IPS-20b (cell line): ENCODE results near the gene SPRING1.
"Not testable (repeated sequence)": the region's sequence is repeated elsewhere in the genome, so short reads cannot be mapped to it uniquely, and the experiment has no call there.

ENCODE experiments used
- H3K27ac ChIP-seq: one replicate; pipeline ENCODE4 v1.5.1; 2013; ENCODE audit warnings: low read length
- H3K27me3 ChIP-seq: 2 replicates; pipeline ENCODE4 v1.6.1; 2013; ENCODE audit warnings: mild to moderate bottlenecking, low read length, inconsistent platforms; ENCODE audit not compliant: insufficient read depth
- H3K36me3 ChIP-seq: 2 replicates; pipeline ENCODE4 v1.6.1; 2013; ENCODE audit warnings: low read depth, mild to moderate bottlenecking, inconsistent platforms, low read length, moderate library complexity; ENCODE audit not compliant: insufficient read depth
- H3K4me1 ChIP-seq: 2 replicates; pipeline ENCODE4 v1.6.1; 2013; ENCODE audit warnings: mild to moderate bottlenecking, control low read depth, inconsistent platforms, low read length, moderate library complexity; ENCODE audit not compliant: insufficient read depth
- H3K4me3 ChIP-seq: 2 replicates; pipeline ENCODE4 v1.5.1; 2013; ENCODE audit warnings: mild to moderate bottlenecking, low read length, inconsistent platforms
- H3K9ac ChIP-seq: 2 replicates; pipeline ENCODE4 v1.6.1; 2013; ENCODE audit warnings: low read depth, mild to moderate bottlenecking, inconsistent platforms, low read length, moderate library complexity
- H3K9me3 ChIP-seq: 2 replicates; pipeline ENCODE4 v1.6.1; 2013; ENCODE audit warnings: mild to moderate bottlenecking, low read depth, low read length, inconsistent platforms; ENCODE audit not compliant: insufficient read depth

Gene SPRING1

GRCh38 chr12:116765271-116765670 is 27.4 kb upstream of the SPRING1 start:
- no peak overlapping the region for H3K4me3 ChIP-seq
- no peak overlapping the region for H3K27ac ChIP-seq
- no peaks in the 10 kb centered on the region for H3K27me3 ChIP-seq
- H3K36me3 ChIP-seq = peaks cover 39% of the 10 kb centered on the region
- no peak overlapping the region for H3K9ac ChIP-seq
- no peaks in the 10 kb centered on the region for H3K9me3 ChIP-seq
- H3K4me1 ChIP-seq = no peaks in the 10 kb centered on the region

GRCh38 chr12:116761499-116761898 is 23.6 kb upstream of the SPRING1 start:
- H3K4me3 ChIP-seq = no peak overlapping the region
- H3K36me3 ChIP-seq = peaks cover 24% of the 10 kb centered on the region
- H3K27ac ChIP-seq = no peak overlapping the region
- no peak overlapping the region for H3K9ac ChIP-seq
- no peaks in the 10 kb centered on the region for H3K4me1 ChIP-seq
- no peaks in the 10 kb centered on the region for H3K9me3 ChIP-seq
- H3K27me3 ChIP-seq = no peaks in the 10 kb centered on the region

GRCh38 chr12:116760622-116761020 is 22.8 kb upstream of the SPRING1 start:
- no peaks in the 10 kb centered on the region for H3K4me1 ChIP-seq
- H3K9ac ChIP-seq = no peak overlapping the region
- no peak overlapping the region for H3K4me3 ChIP-seq
- H3K27ac ChIP-seq = no peak overlapping the region
- peaks cover 21% of the 10 kb centered on the region; the same call in 1 of the 2 replicates for H3K36me3 ChIP-seq
- H3K27me3 ChIP-seq = no peaks in the 10 kb centered on the region
- no peaks in the 10 kb centered on the region for H3K9me3 ChIP-seq

GRCh38 chr12:116759783-116760621 is 22.1 kb upstream of the SPRING1 start:
- Histone ChIP-seq H3K9me3 (no peaks in the 10 kb centered on the region), H3K4me1 (no peaks in the 10 kb centered on the region), H3K9ac (peak overlapping the region; percentile 20; the same call in 1 of the 2 replicates), H3K36me3 (peaks cover 21% of the 10 kb centered on the region; the same call in 1 of the 2 replicates), H3K4me3 (0 out of 2 replicates have a peak overlapping the region, but pooled peaks have one; percentile 30), H3K27ac (no peak overlapping the region), H3K27me3 (no peaks in the 10 kb centered on the region)

GRCh38 chr12:116754783-116755182 is 16.9 kb upstream of the SPRING1 start:
- not testable (repeated sequence) for H3K27ac ChIP-seq, H3K9me3 ChIP-seq, H3K4me3 ChIP-seq, H3K9ac ChIP-seq, H3K27me3 ChIP-seq, H3K4me1 ChIP-seq
- H3K36me3 ChIP-seq = peaks cover 22% of the 10 kb centered on the region

GRCh38 chr12:116754097-116754496 is 16.2 kb upstream of the SPRING1 start:
- not testable (repeated sequence) for H3K4me3 ChIP-seq, H3K4me1 ChIP-seq, H3K9ac ChIP-seq, H3K9me3 ChIP-seq, H3K27me3 ChIP-seq, H3K27ac ChIP-seq
- peaks cover 22% of the 10 kb centered on the region for H3K36me3 ChIP-seq

GRCh38 chr12:116750298-116750697 is 12.4 kb upstream of the SPRING1 start:
- no peak overlapping the region for H3K27ac ChIP-seq
- H3K36me3 ChIP-seq = peaks cover 29% of the 10 kb centered on the region
- no peaks in the 10 kb centered on the region for H3K4me1 ChIP-seq
- H3K4me3 ChIP-seq = no peak overlapping the region
- H3K9ac ChIP-seq = no peak overlapping the region
- H3K9me3 ChIP-seq = no peaks in the 10 kb centered on the region
- H3K27me3 ChIP-seq = no peaks in the 10 kb centered on the region

- H3K36me3 ChIP-seq = peaks cover 29% of the 10 kb centered on the region
- no peaks in the 10 kb centered on the region for H3K27me3 ChIP-seq
- H3K27ac ChIP-seq = no peak overlapping the region
- no peaks in the 10 kb centered on the region for H3K4me1 ChIP-seq
- H3K4me3 ChIP-seq = no peak overlapping the region
- H3K9me3 ChIP-seq = no peaks in the 10 kb centered on the region
- no peak overlapping the region for H3K9ac ChIP-seq
These were observed 12.0 kb upstream of the SPRING1 start for GRCh38 chr12:116749884-116750283.

GRCh38 chr12:116745554-116745953 is 7.7 kb upstream of the SPRING1 start:
- Histone ChIP-seq H3K27ac (no peak overlapping the region), H3K4me3 (no peak overlapping the region), H3K9me3 (no peaks in the 10 kb centered on the region), H3K4me1 (no peaks in the 10 kb centered on the region), H3K27me3 (no peaks in the 10 kb centered on the region), H3K36me3 (peaks cover 30% of the 10 kb centered on the region), H3K9ac (no peak overlapping the region)

- no peak overlapping the region for H3K27ac ChIP-seq
- H3K4me3 ChIP-seq = no peak overlapping the region
- H3K9ac ChIP-seq = no peak overlapping the region
- H3K36me3 ChIP-seq = peaks cover 35% of the 10 kb centered on the region
- no peaks in the 10 kb centered on the region for H3K27me3 ChIP-seq
- no peaks in the 10 kb centered on the region for H3K9me3 ChIP-seq
- H3K4me1 ChIP-seq = no peaks in the 10 kb centered on the region
These were observed 6.9 kb upstream of the SPRING1 start for GRCh38 chr12:116744766-116745165.

GRCh38 chr12:116742787-116743186 is 4.9 kb upstream of the SPRING1 start:
- not testable (repeated sequence) for H3K4me3 ChIP-seq, H3K27me3 ChIP-seq, H3K27ac ChIP-seq, H3K9me3 ChIP-seq, H3K9ac ChIP-seq, H3K4me1 ChIP-seq
- H3K36me3 ChIP-seq = peaks cover 28% of the 10 kb centered on the region

- H3K27ac ChIP-seq = no peak overlapping the region
- peak overlapping the region; percentile 100; the same call in 1 of the 2 replicates for H3K4me3 ChIP-seq
- H3K9me3 ChIP-seq = no peaks in the 10 kb centered on the region
- H3K36me3 ChIP-seq = peaks cover 34% of the 10 kb centered on the region
- no peak overlapping the region for H3K9ac ChIP-seq
- H3K27me3 ChIP-seq = no peaks in the 10 kb centered on the region
- no peaks in the 10 kb centered on the region; the same call in 1 of the 2 replicates for H3K4me1 ChIP-seq
These were observed 1.6 kb upstream of the SPRING1 start for GRCh38 chr12:116739381-116739887.
